Measurements from ENCODE around the gene UBE2D1.

DNA sequence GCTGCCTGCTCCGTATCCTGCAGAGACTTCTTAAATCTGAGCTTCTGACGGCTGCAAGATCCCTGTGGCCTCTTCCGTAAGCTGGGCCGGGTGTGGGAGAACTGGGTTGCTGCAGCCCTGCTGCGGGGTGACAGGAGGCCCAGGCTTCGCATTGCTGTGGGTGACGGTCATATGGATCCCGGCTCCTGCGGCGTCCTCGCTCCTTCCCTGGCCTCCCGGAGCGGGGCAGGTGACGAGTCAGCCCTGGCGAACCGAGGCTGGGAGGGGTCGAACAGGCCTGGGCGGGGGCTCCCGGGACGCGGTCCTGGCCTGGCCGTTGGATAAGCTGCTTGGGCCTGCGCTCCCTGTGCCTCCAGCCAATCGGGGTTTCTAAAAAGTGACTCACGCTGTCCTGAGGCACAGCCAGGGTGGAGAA is 7.8 kb upstream of the UBE2D1 start:
- TF ChIP-seq, protein P1, sequence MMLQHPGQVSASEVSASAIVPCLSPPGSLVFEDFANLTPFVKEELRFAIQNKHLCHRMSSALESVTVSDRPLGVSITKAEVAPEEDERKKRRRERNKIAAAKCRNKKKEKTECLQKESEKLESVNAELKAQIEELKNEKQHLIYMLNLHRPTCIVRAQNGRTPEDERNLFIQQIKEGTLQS (CRISPR knock-in tag; IDR thresholded peaks at IDR 0.05), result no peak
- TF ChIP-seq EED (CRISPR knock-in tag; IDR thresholded peaks at IDR 0.05), result no peak
- TF ChIP-seq MEF2D (CRISPR knock-in tag; IDR thresholded peaks at IDR 0.05), result no peak
- TF ChIP-seq, protein P2, sequence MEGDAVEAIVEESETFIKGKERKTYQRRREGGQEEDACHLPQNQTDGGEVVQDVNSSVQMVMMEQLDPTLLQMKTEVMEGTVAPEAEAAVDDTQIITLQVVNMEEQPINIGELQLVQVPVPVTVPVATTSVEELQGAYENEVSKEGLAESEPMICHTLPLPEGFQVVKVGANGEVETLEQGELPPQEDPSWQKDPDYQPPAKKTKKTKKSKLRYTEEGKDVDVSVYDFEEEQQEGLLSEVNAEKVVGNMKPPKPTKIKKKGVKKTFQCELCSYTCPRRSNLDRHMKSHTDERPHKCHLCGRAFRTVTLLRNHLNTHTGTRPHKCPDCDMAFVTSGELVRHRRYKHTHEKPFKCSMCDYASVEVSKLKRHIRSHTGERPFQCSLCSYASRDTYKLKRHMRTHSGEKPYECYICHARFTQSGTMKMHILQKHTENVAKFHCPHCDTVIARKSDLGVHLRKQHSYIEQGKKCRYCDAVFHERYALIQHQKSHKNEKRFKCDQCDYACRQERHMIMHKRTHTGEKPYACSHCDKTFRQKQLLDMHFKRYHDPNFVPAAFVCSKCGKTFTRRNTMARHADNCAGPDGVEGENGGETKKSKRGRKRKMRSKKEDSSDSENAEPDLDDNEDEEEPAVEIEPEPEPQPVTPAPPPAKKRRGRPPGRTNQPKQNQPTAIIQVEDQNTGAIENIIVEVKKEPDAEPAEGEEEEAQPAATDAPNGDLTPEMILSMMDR (CRISPR knock-in tag; IDR thresholded peaks at IDR 0.05), result no peak
- no peak for TF ChIP-seq ARNT2 (CRISPR knock-in tag; IDR thresholded peaks at IDR 0.05; ENCODE audit: low read depth)
- no peak for TF ChIP-seq NR3C1 (CRISPR knock-in tag; IDR thresholded peaks at IDR 0.05)
- no peak for TF ChIP-seq EP300 (IDR thresholded peaks at IDR 0.05; ENCODE audit: low read depth in 2 of 2, low read length in 2 of 2)
- TF ChIP-seq EP300 (CRISPR knock-in tag; IDR thresholded peaks at IDR 0.05; ENCODE audit: borderline replicate concordance), result no peak

Measured in HepG2 (cell line).